ENCODE measurements around the gene FHIT.

- no peak for TF ChIP-seq POLR2AphosphoS5 (IDR thresholded peaks at IDR 0.05; ENCODE audit: low read depth, low read length)
- TF ChIP-seq SIN3A (IDR thresholded peaks at IDR 0.05; ENCODE audit: borderline replicate concordance, insufficient read depth, low read length): no peak
- no peak for TF ChIP-seq TAF1 (IDR thresholded peaks at IDR 0.05; ENCODE audit: borderline replicate concordance, insufficient read depth, low read length)
- TF ChIP-seq, protein P1, sequence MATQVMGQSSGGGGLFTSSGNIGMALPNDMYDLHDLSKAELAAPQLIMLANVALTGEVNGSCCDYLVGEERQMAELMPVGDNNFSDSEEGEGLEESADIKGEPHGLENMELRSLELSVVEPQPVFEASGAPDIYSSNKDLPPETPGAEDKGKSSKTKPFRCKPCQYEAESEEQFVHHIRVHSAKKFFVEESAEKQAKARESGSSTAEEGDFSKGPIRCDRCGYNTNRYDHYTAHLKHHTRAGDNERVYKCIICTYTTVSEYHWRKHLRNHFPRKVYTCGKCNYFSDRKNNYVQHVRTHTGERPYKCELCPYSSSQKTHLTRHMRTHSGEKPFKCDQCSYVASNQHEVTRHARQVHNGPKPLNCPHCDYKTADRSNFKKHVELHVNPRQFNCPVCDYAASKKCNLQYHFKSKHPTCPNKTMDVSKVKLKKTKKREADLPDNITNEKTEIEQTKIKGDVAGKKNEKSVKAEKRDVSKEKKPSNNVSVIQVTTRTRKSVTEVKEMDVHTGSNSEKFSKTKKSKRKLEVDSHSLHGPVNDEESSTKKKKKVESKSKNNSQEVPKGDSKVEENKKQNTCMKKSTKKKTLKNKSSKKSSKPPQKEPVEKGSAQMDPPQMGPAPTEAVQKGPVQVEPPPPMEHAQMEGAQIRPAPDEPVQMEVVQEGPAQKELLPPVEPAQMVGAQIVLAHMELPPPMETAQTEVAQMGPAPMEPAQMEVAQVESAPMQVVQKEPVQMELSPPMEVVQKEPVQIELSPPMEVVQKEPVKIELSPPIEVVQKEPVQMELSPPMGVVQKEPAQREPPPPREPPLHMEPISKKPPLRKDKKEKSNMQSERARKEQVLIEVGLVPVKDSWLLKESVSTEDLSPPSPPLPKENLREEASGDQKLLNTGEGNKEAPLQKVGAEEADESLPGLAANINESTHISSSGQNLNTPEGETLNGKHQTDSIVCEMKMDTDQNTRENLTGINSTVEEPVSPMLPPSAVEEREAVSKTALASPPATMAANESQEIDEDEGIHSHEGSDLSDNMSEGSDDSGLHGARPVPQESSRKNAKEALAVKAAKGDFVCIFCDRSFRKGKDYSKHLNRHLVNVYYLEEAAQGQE (IDR thresholded peaks at IDR 0.05; ENCODE audit: insufficient read depth in 1 of 2, low read depth in 2 of 2, low read length in 2 of 2): no peak
These were observed 1442.8 kb downstream of the FHIT start for GRCh38 chr3:59808446-59808845.
